Activated CD4-positive, CD25-positive, alpha-beta regulatory T cell (primary cell): ENCODE measurements around the gene SUPT3H.
"Not testable (repeated sequence)": the region's sequence is repeated elsewhere in the genome, so short reads cannot be mapped to it uniquely, and the experiment has no call there.

Experiments
- DNase-seq, 4 experiments: peaks; one replicate each; lab custom pipeline; 2025; lab: John Stamatoyannopoulos, UW

Gene SUPT3H

GRCh38 chr6:45115696-45116095 lies 262.0 kb downstream of the SUPT3H start:
- no peak for DNase-seq

DNA sequence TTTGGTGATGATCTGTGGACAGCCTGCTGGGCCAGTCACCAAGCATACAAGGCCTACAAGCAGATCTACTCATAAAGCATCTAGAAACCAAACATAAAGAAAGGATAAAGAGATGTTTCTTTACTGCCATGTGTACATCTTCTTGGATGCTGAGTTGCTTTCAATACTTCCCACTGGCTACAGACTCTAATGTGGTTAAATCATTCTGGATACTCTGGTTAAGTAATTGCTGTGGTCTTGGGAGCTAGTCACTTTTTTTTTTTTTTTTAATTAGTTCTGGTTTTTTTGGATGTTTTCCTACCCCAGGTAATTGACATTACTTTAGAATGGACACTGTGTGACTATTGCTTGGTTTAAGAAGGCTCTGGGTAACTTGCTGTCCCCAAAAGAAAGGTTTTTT lies 265.0 kb downstream of the SUPT3H start:
- DNase-seq, result no peak

GRCh38 chr6:45109551-45109950 lies 268.2 kb downstream of the SUPT3H start:
- no peak for DNase-seq

- DNase-seq, result no peak
Observed at GRCh38 chr6:45105170-45105820, 272.4 kb downstream of the SUPT3H start.

- DNase-seq, result no peak
Observed at GRCh38 chr6:45104429-45104828, 273.3 kb downstream of the SUPT3H start.

DNA sequence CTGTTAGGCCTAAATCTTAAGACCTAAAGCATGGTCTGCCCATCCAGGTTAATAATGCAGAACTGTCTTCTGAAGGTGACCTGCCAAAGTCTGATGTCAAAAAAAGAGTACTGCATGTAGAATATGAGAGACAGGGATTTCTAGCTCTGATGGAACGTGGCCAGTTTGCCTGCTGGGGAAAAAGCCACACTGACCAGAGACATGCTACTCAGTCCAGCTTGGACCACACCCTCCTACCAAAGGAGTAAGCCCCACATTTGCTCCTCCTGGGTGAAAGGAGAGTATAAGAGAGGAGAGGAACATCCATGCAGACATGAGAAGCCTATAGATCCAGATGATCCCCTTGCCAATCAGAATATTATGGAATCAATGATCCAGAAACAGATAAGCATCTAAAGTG lies 279.5 kb downstream of the SUPT3H start:
- DNase-seq, result no peak

DNA sequence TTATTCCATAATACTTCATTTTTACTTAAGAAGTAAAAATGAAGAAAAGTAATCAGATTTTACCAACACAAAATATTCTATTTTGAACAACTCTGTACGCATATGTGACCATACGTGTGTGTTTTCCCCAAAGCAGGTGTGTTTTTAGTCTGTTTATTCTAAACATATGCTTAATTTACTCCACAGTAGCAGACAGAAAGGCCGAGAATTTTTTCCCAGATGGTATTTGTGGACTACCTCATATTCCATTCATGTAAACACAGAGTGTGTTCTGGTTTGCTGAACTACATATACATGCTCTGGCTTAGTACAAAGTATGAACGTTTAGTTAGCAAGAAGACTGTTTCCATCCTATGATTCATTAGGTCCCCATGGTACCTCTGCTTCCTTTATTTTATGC lies 282.9 kb downstream of the SUPT3H start:
- no peak for DNase-seq

- no peak for DNase-seq
Observed at GRCh38 chr6:45092135-45092534, 285.6 kb downstream of the SUPT3H start.

GRCh38 chr6:45086360-45087084 lies 291.2 kb downstream of the SUPT3H start:
- no peak for DNase-seq

- DNase-seq, result no peak
Observed at GRCh38 chr6:45084257-45084656, 293.5 kb downstream of the SUPT3H start.

GRCh38 chr6:45082091-45082490 lies 295.6 kb downstream of the SUPT3H start:
- no peak for DNase-seq

GRCh38 chr6:45081634-45082033 lies 296.1 kb downstream of the SUPT3H start:
- no peak for DNase-seq

DNA sequence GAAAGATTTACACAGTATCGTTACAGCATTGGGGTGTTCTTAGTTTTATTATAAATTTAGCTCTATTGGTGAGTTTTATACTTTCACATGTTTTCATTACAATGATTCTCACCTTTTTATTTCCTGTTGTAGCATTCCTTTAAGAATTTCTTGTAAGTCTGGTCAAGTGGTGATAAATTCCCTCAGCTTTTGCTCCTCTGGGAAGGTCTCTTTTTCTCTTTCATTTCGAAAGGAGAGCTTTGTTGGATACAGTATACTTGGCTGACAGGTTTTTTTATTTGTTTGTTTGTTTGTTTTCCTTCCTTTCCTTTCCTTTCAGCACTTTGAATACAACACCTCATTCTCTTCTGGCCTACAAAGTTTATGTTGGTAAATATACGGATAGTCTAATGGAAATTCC lies 299.3 kb downstream of the SUPT3H start:
- no peak for DNase-seq

DNA sequence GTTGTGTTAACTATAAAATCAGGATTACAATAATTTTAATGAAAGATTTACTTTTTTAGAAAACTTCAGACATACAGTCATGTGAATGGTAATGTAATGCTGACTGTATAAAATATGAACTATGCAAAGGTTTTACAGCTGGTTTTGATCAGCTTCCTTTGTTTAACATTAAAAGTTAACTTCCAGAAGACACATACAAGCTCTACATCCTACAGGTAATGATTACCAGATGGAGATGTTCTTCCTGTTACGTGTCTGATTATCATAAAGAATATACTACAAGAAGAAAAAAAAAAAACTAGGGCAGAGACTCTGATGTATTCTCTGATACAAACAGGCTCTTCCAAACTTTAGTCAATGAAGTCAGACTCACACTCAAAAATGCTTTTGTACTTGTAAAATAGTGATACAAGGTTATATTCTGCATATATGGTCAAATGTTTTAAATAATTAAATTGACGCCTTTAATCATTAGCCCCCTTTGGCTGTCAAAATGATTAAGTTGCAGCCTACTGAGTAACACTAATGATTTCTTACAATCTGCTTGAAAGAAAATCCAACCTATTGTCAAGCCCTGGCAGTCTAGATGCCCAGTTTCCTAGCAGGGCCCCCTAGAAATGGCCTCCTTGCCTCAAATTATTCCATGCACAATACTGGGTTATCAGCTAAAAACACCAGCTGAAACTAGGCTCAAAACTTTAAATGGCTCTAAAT lies 301.4 kb downstream of the SUPT3H start:
- no peak for DNase-seq

DNA sequence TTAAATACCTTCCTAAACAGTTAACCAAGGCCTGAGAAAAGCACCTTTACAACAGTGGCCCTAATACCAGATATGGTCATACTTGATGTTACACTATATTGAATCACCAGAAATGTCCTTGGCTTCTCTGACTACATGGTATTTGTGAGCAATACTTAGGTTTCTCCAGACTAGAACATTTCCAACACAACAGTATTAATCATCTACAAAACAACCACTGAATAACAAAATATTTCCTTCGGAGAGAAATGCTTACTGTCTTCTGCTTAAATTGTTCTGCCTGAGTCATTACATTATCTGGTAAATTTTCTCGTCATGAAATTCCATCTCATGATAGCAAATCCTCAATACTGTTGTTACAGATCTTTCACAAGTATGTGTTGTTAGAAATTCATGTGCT lies 302.5 kb downstream of the SUPT3H start:
- DNase-seq, result no peak

DNA sequence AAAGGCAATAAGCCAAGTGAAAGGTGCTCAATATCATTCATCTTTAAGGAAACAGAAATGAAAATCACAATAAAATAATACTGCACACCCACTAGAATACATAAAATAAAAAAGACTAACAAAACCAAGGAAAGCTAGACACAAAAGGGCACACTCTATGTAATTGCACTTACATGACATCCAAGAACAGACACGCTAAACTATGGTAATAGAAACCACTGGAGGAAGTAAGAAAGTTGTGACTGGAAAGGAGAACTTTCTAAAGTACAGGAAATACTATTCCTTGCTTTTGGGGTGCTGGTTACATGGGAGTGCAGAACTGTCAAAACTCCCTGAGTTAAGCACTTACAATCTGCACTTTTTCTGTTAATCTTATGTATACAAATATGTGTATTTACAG lies 303.3 kb downstream of the SUPT3H start:
- no peak for DNase-seq

DNA sequence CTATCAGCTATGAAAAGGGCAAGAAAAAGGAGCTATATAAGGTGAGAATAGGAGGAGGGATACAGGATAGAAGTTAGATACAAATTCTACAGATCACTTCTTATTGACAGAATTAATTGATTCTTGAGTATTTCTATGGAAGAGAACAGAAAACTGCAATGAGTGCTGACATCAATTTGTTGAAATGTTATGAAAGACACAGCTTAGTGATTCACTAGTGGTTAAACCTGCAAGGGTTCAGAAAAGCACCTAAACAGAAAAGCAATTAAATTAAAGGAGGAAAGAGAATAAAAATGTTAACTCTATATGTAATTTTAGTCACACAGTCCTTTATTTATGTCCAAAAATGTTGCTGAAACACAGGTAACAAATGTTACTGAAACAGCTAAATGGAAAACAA lies 304.0 kb downstream of the SUPT3H start:
- DNase-seq, result no peak

DNA sequence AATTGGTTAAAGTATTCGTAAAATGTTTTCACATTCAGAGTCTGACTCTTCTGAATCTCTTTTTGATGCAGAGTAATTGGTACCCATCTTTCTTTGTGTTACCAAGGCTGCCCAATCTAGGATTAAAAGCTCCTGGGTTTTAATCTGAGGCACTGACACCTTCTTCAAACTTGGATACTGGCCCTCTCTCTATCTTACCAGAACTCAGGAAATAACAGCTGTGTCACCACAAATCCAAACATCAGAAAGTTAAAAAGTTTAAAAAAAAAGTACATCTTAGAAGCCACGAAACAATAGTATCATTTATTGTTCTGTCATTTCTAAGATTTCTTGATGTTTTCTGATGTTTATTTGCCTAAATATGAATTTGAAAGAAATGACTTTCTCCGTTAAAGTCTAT lies 305.1 kb downstream of the SUPT3H start:
- DNase-seq, result no peak

DNA sequence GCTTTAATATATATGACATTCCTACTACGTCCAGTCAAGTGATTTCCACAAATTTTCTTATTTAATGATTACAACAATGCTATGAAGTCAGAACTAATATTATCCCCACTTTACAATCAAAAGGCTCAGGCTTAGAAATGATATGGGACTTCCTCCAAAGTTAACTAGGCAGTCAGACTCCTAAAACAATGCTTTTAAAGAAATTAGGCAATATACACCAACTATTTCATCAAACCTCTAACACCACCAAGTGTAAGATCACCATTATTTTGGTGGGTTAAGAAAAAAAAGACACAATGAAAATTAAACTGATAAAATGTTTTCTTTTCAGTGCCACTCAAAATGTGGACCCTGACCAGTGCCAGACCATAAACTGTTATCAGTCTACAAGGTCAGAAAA lies 305.7 kb downstream of the SUPT3H start:
- DNase-seq, result no peak

- DNase-seq, result no peak
Observed at GRCh38 chr6:45069091-45069490, 308.6 kb downstream of the SUPT3H start.

- DNase-seq, result not testable (repeated sequence)
Observed at GRCh38 chr6:45067446-45067845, 310.3 kb downstream of the SUPT3H start.

GRCh38 chr6:45062659-45063058 lies 315.1 kb downstream of the SUPT3H start:
- not testable (repeated sequence) for DNase-seq

GRCh38 chr6:45057711-45058110 lies 320.0 kb downstream of the SUPT3H start:
- no peak for DNase-seq
